HG02623 (cell line): ENCODE results near the gene ZNRD2.

Experiments
- ATAC-seq: cut with Tn5 transposase; IDR thresholded peaks from one replicate; pipeline ENCODE4 v1.9.1; 2021; ENCODE audit warnings: moderate library complexity; ENCODE audit not compliant: unreplicated experiment

ZNRD2 gene

GRCh38 chr11:65585396-65586246 is 15.3 kb downstream of the ZNRD2 start:
- no peak for ATAC-seq

- no peak for ATAC-seq
Measured at GRCh38 chr11:65586247-65586630, 16.0 kb downstream of the ZNRD2 start.

GRCh38 chr11:65586676-65587075 is 16.4 kb downstream of the ZNRD2 start:
- no peak for ATAC-seq

GRCh38 chr11:65588199-65589054 is 18.1 kb downstream of the ZNRD2 start:
- ATAC-seq: peak; percentile 70

- no peak for ATAC-seq
Measured at GRCh38 chr11:65589444-65590239, 19.4 kb downstream of the ZNRD2 start.

GRCh38 chr11:65590240-65590738 is 20.0 kb downstream of the ZNRD2 start:
- ATAC-seq: no peak

- no peak for ATAC-seq
Measured at GRCh38 chr11:65591939-65592857, 21.9 kb downstream of the ZNRD2 start.

- ATAC-seq: no peak
Measured at GRCh38 chr11:65592858-65593517, 22.7 kb downstream of the ZNRD2 start.

GRCh38 chr11:65593518-65594414 is 23.5 kb downstream of the ZNRD2 start:
- no peak for ATAC-seq

GRCh38 chr11:65595131-65595530 is 24.9 kb downstream of the ZNRD2 start:
- ATAC-seq: no peak

GRCh38 chr11:65595543-65596281 is 25.4 kb downstream of the ZNRD2 start, which contains the start of gene KCNK7:
Gene KCNK7 (minus strand): TSS chr11:65595800. CDS start chr11:65595772, 28 bp downstream.
- ATAC-seq: no peak

- no peak for ATAC-seq
Measured at GRCh38 chr11:65596520-65596919, 26.2 kb downstream of the ZNRD2 start.

GRCh38 chr11:65598258-65598699 is 28.0 kb downstream of the ZNRD2 start:
- no peak for ATAC-seq

- ATAC-seq: no peak
Measured at GRCh38 chr11:65599216-65599954, 29.1 kb downstream of the ZNRD2 start.

GRCh38 chr11:65599955-65600246 is 29.6 kb downstream of the ZNRD2 start:
- no peak for ATAC-seq

GRCh38 chr11:65604258-65604657 is 34.0 kb downstream of the ZNRD2 start:
- no peak for ATAC-seq
